Breast epithelium (tissue), 4 donors: ENCODE measurements around the gene TCF7. TPM values are rescaled to one million over a fixed set of nuclear protein-coding genes. Genes with fewer than 3 reads are reported as not detected.
A peak's percentile ranks its signal among the peaks of the same experiment; 100 is the strongest.

Experiments used
- DNase-seq, 2 donors: peaks; one replicate each; pipeline ENCODE4 v3.0.0-alpha.2; 2019; ENCODE audit warnings: low spot score in 2 of 2
- H3K27ac ChIP-seq, 2 donors: fragments of 200-600 bp; sonication (generic) in 1 of 2; one replicate each; pipeline ENCODE4 v1.5.1; 2016 to 2019; ENCODE audit warnings: mild to moderate bottlenecking in 1 of 2
- H3K27me3 ChIP-seq, 2 donors: fragments of 200-600 bp; sonication (generic) in 1 of 2; one replicate each; pipeline versions ENCODE4 v1.5.1 to v1.6.0; 2017 to 2019; ENCODE audit warnings: control low read depth in 1 of 2, mild to moderate bottlenecking in 1 of 2
- H3K36me3 ChIP-seq: fragments of 200-600 bp; one replicate; pipeline ENCODE4 v1.5.1; 2019
- H3K4me1 ChIP-seq, 2 donors: fragments of 200-600 bp; sonication (generic); one replicate each; pipeline ENCODE4 v1.5.1; 2016 to 2019; ENCODE audit warnings: control low read depth in 1 of 2
- H3K4me3 ChIP-seq, 3 donors: fragments of 200-600 bp; sonication (generic); 1 replicate in 2 of 3; 2 replicates in 1 of 3; pipeline ENCODE4 v1.5.1; 2016 to 2019; ENCODE audit warnings: mild to moderate bottlenecking in 3 of 3, moderate library complexity in 2 of 3
- H3K9me3 ChIP-seq, 2 donors: fragments of 200-600 bp; sonication (generic) in 1 of 2; one replicate each; pipeline ENCODE4 v1.5.1; 2016 to 2019; ENCODE audit warnings: control low read depth in 1 of 2
- POLR2A ChIP-seq: fragments of 450-650 bp; IDR thresholded peaks from one replicate; pipeline ENCODE4 v1.6.1; 2016; ENCODE audit warnings: antibody characterized with exemption, mild to moderate bottlenecking, moderate library complexity
- POLR2AphosphoS5 ChIP-seq, 3 donors: sonication (generic); formaldehyde crosslinking; IDR thresholded peaks; one replicate each; pipeline ENCODE4 v1.6.1; 2017; ENCODE audit warnings: antibody characterized with exemption in 3 of 3
- intact Hi-C: fragments of 100-400 bp; cut with DNase I; formaldehyde crosslinking; loops from one replicate; pipeline ENCODE4 v1.15.1; 2023; ENCODE audit warnings: low total_unique reads
- total RNA-seq, 3 donors: library from RNA; depleted of rRNA; stranded (reverse); fragments of >200 nt; gene quantifications; one replicate each; pipeline ENCODE4 v1.1.0, GENCODE V29; 2016
- TF ChIP-seq, protein P1 (sequence below), 3 donors: fragments of 450-650 bp; IDR thresholded peaks; one replicate each; pipeline ENCODE4 v1.5.1; 2016 to 2017; ENCODE audit warnings: antibody characterized with exemption in 3 of 3, mild to moderate bottlenecking in 3 of 3, moderate library complexity in 3 of 3

TCF7 gene
- total RNA-seq, 3 donors from 2014 or later, result 2.1 to 8.0 (median 6.6) TPM

GRCh38 chr5:134120386-134121138 lies 6.1 kb downstream of the TCF7 start:
- Histone ChIP-seq H3K36me3 (no peaks in the 10 kb centered on the region), H3K27ac (no peak overlapping the region), H3K27me3 (no peaks in the 10 kb centered on the region), H3K9me3 (no peaks in the 10 kb centered on the region), H3K4me1 (peaks cover 4 to 8% of the 10 kb centered on the region in 2 donors), H3K4me3 (no peak overlapping the region)
- no peak for TF ChIP-seq POLR2A
- no peak for TF ChIP-seq POLR2AphosphoS5 (IDR thresholded peaks at IDR 0.05)
- TF ChIP-seq, protein P1, sequence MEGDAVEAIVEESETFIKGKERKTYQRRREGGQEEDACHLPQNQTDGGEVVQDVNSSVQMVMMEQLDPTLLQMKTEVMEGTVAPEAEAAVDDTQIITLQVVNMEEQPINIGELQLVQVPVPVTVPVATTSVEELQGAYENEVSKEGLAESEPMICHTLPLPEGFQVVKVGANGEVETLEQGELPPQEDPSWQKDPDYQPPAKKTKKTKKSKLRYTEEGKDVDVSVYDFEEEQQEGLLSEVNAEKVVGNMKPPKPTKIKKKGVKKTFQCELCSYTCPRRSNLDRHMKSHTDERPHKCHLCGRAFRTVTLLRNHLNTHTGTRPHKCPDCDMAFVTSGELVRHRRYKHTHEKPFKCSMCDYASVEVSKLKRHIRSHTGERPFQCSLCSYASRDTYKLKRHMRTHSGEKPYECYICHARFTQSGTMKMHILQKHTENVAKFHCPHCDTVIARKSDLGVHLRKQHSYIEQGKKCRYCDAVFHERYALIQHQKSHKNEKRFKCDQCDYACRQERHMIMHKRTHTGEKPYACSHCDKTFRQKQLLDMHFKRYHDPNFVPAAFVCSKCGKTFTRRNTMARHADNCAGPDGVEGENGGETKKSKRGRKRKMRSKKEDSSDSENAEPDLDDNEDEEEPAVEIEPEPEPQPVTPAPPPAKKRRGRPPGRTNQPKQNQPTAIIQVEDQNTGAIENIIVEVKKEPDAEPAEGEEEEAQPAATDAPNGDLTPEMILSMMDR (IDR thresholded peaks at IDR 0.05), result no peak
- intact Hi-C loops, result no loop called here
- no peak for DNase-seq

DNA sequence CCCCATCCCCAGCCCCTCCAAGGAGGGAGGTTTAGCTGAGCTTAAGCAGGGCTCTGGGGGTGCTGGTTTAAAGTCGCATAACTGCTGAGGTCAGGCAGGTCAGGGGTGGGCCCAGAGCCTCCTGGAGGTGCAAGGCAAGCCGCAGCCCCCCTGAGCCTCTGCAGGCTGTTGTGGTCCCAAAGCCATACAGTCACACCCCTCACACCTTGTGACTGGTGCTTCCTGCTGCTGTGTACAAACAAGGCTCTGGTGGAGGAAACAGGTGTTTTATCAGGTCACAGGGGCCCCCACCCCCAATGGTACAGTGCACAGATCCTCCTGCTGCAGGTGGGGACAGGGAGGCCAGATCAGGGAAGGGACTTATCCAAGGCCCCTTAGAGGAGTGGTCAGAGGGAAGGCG lies 8.0 kb downstream of the TCF7 start:
- DNase-seq, result no peak
- intact Hi-C loops, result no loop called here

DNA sequence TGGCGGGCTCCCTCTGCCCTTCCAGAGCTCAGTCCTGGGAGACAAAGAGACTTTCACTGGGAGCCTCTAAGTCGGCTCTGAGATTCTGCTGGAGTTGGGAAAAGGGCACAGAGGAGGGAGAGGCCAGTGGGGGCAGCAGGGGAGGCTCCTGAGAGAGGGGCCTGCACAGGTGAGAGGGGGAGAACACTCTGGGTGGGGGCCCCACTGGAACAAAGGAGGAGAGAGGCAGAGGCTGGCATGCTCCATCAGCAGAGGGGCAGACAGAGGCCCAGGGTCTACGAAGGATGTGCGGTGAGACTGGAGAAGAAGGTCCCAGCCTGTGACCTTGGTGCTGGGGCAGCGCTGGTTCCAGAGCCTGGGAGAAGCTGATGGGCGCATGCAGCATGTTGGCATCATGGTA lies 8.9 kb downstream of the TCF7 start:
- Histone ChIP-seq H3K9me3 (no peaks in the 10 kb centered on the region), H3K4me1 (peaks cover 13 to 14% of the 10 kb centered on the region in 2 donors), H3K27ac (no peak overlapping the region), H3K36me3 (no peaks in the 10 kb centered on the region), H3K4me3 (no peak overlapping the region), H3K27me3 (no peaks in the 10 kb centered on the region)
- intact Hi-C loops, result no loop called here
- no peak for DNase-seq
- no peak for TF ChIP-seq POLR2A

More for the DNA sequence above, 8.0 kb downstream of the TCF7 start:
- TF ChIP-seq POLR2AphosphoS5 (IDR thresholded peaks at IDR 0.05) (no peak), POLR2A (no peak)
- TF ChIP-seq, protein P1 (IDR thresholded peaks at IDR 0.05), result no peak
- no peaks in the 10 kb centered on the region for H3K36me3 ChIP-seq
- H3K27ac ChIP-seq, result no peak overlapping the region
- no peak overlapping the region for H3K4me3 ChIP-seq
- H3K4me1 ChIP-seq, result peaks cover 10 to 13% of the 10 kb centered on the region in 2 donors
- H3K27me3 ChIP-seq, result no peaks in the 10 kb centered on the region
- H3K9me3 ChIP-seq, result no peaks in the 10 kb centered on the region

DNA sequence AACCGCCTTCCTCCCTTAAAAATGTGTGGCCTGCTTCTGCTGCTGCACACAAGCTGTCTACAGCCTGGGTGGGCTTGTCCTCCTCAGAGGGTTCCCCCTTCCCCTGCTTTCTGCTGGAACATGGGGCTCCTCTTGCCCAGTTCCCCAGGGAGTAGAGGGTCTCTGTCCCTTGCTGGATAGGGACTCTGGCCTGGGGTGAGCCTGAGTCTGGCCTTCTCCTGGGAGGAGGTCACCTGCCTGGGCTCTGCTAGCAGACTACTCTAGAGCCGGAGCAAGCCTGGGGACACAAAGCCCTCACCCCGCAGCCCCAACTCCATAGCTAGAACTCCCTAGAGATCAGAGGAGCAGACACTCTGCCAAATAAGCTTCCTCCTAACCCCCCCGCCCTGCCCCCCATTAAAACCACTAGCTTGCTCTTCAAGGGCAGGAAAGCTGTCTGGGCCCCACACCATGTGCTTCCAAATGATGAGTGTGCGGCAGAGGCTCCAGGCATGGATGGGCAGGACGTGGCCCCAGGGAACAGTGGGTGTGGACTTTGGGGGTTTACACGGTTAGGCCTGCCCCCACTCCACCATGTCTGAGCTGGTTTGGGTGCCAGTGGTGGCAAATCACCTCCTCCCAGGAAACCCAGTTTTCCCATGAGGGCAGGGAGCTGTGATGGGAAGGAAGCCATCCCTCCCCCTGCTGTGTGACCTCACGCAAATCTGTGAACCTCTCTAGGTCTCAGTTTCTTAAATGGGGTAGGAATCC lies 10.0 kb downstream of the TCF7 start:
- Histone ChIP-seq H3K36me3 (no peaks in the 10 kb centered on the region), H3K4me3 (no peak overlapping the region), H3K27ac (peak overlapping the region; percentile 77 to 92), H3K9me3 (no peaks in the 10 kb centered on the region), H3K4me1 (peaks cover 13 to 15% of the 10 kb centered on the region in 2 donors), H3K27me3 (no peaks in the 10 kb centered on the region)
- no peak for DNase-seq
- intact Hi-C loops, result no loop called here
- TF ChIP-seq, protein P1 (IDR thresholded peaks at IDR 0.05), result no peak
- TF ChIP-seq POLR2A (no peak), POLR2AphosphoS5 (IDR thresholded peaks at IDR 0.05) (no peak)

DNA sequence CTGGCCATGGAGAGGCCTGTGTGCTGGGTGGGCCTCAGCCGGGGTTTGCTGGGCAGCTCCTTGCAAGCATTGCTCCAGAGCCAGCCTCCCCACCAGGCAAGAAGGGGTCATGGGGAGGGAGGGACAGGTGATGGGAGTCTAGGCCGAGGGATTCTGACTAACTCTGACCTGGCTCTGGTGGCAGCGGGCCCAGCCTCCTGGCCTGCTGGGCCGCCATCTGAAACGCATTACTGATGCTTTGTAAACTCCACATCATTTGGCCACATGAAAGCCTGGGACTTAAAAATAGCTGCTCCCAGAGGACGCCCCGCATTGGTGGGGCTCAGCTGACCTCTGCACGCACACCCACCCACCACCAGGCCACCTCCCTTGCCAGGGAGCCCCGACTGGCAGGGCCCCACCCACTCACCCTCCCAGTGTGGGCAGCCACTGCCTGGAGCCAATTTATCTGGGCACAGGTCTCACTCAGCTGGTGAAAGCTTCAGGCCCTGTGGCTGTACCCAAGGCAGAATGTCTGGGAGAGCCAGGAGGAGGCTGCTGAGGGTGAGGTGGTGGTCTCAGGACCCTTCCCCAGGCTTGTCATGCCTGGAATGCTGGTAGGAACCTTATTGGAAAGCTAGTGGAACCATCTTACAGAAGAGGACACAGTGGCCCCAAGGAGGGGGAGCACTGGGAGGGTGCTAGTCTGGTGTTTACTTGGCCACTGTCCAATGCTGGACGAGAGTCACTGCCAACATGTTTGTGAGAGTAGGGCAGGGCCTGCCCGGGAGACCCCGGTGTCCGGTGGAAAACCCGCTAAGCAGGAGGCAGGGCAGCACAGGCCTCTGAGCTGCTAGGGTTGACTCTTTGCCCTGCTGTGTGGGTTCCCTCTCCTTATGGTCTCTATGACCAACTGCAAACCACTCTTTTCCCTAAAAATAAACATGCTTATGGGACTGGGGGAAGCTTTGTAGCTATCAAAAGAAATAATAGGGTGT lies 10.8 kb downstream of the TCF7 start:
- Histone ChIP-seq H3K27ac (peak overlapping the region; percentile 77 to 92), H3K4me1 (peaks cover 13 to 15% of the 10 kb centered on the region in 2 donors), H3K36me3 (no peaks in the 10 kb centered on the region), H3K9me3 (no peaks in the 10 kb centered on the region), H3K4me3 (no peak overlapping the region), H3K27me3 (no peaks in the 10 kb centered on the region)
- intact Hi-C loops, result no loop called here
- TF ChIP-seq, protein P1 (IDR thresholded peaks at IDR 0.05), result no peak
- TF ChIP-seq POLR2AphosphoS5 (IDR thresholded peaks at IDR 0.05), result no peak
- TF ChIP-seq POLR2A, result no peak
- DNase-seq, result no peak
